Measurements from ENCODE around the gene HNRNPM. TPM values are rescaled to one million over a fixed set of nuclear protein-coding genes. Genes with fewer than 3 reads are reported as not detected.

HNRNPM gene
- total RNA-seq, 1 donor from 2014 or later: 198 TPM

- Histone ChIP-seq H3K36me3 (peaks cover 63 to 86% of the 10 kb centered on the region in 2 donors), H3K4me1 (no peaks in the 10 kb centered on the region), H3K27ac (no peak overlapping the region), H3K4me3 (no peak overlapping the region), H3K27me3 (no peaks in the 10 kb centered on the region), H3K9me3 (no peaks in the 10 kb centered on the region)
- TF ChIP-seq, protein P1, sequence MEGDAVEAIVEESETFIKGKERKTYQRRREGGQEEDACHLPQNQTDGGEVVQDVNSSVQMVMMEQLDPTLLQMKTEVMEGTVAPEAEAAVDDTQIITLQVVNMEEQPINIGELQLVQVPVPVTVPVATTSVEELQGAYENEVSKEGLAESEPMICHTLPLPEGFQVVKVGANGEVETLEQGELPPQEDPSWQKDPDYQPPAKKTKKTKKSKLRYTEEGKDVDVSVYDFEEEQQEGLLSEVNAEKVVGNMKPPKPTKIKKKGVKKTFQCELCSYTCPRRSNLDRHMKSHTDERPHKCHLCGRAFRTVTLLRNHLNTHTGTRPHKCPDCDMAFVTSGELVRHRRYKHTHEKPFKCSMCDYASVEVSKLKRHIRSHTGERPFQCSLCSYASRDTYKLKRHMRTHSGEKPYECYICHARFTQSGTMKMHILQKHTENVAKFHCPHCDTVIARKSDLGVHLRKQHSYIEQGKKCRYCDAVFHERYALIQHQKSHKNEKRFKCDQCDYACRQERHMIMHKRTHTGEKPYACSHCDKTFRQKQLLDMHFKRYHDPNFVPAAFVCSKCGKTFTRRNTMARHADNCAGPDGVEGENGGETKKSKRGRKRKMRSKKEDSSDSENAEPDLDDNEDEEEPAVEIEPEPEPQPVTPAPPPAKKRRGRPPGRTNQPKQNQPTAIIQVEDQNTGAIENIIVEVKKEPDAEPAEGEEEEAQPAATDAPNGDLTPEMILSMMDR (IDR thresholded peaks at IDR 0.05): no peak
- DNase-seq (ENCODE audit: low spot score in 2 of 2): no peak
- intact Hi-C loops (cut with DNase I): no loop called here
These were observed 30.2 kb downstream of the HNRNPM start for GRCh38 chr19:8475005-8475404.

- no peak overlapping the region for H3K27ac ChIP-seq
- no peaks in the 10 kb centered on the region for H3K4me1 ChIP-seq
- no peaks in the 10 kb centered on the region for H3K9me3 ChIP-seq
- intact Hi-C loops (cut with DNase I): no loop called here
- TF ChIP-seq, protein P1 (IDR thresholded peaks at IDR 0.05): no peak
- DNase-seq (ENCODE audit: low spot score in 2 of 2): no peak
- H3K27me3 ChIP-seq: no peaks in the 10 kb centered on the region
- H3K4me3 ChIP-seq: no peak overlapping the region
- peaks cover 58 to 79% of the 10 kb centered on the region in 2 donors for H3K36me3 ChIP-seq
These were observed 31.7 kb downstream of the HNRNPM start for GRCh38 chr19:8476524-8476923.

DNA sequence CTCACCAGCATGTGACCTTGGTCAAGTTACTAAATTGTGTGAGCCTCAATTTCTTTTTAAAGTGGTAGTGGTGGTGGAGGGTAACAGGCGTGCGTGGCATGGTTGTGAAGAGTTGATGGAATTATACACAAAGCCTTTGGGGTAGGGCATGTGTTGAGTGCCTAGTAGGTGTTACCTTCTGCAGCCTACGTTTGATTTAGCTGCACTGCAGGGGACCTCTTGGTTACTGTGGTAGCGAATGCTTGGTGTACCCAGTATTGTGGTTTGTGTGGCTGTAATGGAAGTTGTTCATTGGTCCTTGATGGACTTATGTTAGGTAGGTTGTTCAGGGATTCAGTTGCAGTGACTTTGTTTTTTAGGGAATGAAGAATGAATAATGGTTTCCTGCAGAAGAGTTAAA lies 33.1 kb downstream of the HNRNPM start:
- no peaks in the 10 kb centered on the region for H3K4me1 ChIP-seq
- H3K36me3 ChIP-seq: peaks cover 51 to 74% of the 10 kb centered on the region in 2 donors
- no peak overlapping the region for H3K4me3 ChIP-seq
- H3K27ac ChIP-seq: peak overlapping the region in 1 of 2 donors; percentile 36
- TF ChIP-seq, protein P1 (IDR thresholded peaks at IDR 0.05): no peak
- DNase-seq (ENCODE audit: low spot score in 2 of 2): no peak
- intact Hi-C loops (cut with DNase I): no loop called here
- H3K9me3 ChIP-seq: no peaks in the 10 kb centered on the region
- no peaks in the 10 kb centered on the region for H3K27me3 ChIP-seq

DNA sequence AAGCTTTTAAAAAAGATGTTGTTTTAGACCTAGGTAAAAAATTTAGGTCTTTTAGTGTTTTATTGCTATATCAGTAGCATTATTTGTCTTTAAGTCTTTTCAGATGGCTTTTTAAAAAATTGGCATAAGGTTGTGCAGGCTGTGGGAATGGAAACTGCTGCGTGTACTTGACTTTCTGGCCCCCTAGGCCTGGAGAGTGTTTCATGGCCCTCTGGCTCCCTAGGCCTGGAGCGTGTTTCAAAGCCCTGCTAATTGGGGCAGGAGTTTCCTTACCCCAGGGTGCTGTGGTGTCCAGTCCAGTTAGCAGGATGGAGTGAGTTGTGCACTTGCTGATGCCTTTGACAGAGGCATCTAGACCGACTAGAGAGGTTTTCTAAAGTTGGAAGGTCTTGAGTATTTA lies 33.8 kb downstream of the HNRNPM start:
- DNase-seq (ENCODE audit: low spot score in 2 of 2): no peak
- no peaks in the 10 kb centered on the region for H3K27me3 ChIP-seq
- intact Hi-C loops (cut with DNase I): no loop called here
- H3K9me3 ChIP-seq: no peaks in the 10 kb centered on the region
- no peaks in the 10 kb centered on the region for H3K4me1 ChIP-seq
- H3K27ac ChIP-seq: peak overlapping the region in 1 of 2 donors; percentile 36
- peaks cover 51 to 72% of the 10 kb centered on the region in 2 donors for H3K36me3 ChIP-seq
- TF ChIP-seq, protein P1 (IDR thresholded peaks at IDR 0.05): no peak
- H3K4me3 ChIP-seq: no peak overlapping the region

DNA sequence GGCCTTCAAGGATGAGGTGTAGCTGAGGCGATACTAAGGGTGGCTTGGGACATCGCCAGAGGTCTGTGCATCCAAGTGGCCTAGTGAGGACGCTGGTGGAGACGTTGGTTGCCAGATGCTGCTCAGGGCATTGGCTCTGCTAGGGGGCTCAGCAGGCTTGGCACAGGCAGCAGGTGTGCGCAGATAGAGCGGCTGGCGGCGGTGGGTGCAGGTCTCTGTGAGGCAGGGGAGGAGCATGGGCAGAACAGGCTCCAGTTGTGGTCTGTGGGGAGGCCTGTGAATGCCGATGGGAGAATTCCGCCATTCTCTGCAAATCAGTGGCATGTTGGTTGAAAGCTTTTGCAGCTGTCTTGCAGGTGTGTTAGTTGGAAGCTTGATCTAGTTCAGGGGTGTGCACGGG lies 36.4 kb downstream of the HNRNPM start:
- H3K9me3 ChIP-seq: no peaks in the 10 kb centered on the region
- H3K27ac ChIP-seq: no peak overlapping the region
- TF ChIP-seq, protein P1 (IDR thresholded peaks at IDR 0.05): no peak
- peaks cover 57 to 74% of the 10 kb centered on the region in 2 donors for H3K36me3 ChIP-seq
- H3K4me1 ChIP-seq: no peaks in the 10 kb centered on the region
- no peak for DNase-seq (ENCODE audit: low spot score in 2 of 2)
- no peaks in the 10 kb centered on the region for H3K27me3 ChIP-seq
- no peak overlapping the region for H3K4me3 ChIP-seq
- intact Hi-C loops (cut with DNase I): no loop called here

- no peak for DNase-seq (ENCODE audit: low spot score in 2 of 2)
- Histone ChIP-seq H3K36me3 (peaks cover 57 to 74% of the 10 kb centered on the region in 2 donors), H3K9me3 (no peaks in the 10 kb centered on the region), H3K4me3 (no peak overlapping the region), H3K27ac (no peak overlapping the region), H3K4me1 (no peaks in the 10 kb centered on the region), H3K27me3 (no peaks in the 10 kb centered on the region)
- intact Hi-C loops (cut with DNase I): no loop called here
- TF ChIP-seq, protein P1 (IDR thresholded peaks at IDR 0.05): no peak
These were observed 36.8 kb downstream of the HNRNPM start for GRCh38 chr19:8481616-8482015.
